Measurements from ENCODE around the gene MCHR1.

- TF ChIP-seq EGR1 (IDR thresholded peaks at IDR 0.05; ENCODE audit: low read depth) (no peak), CTCF (IDR thresholded peaks at IDR 0.05 in 2 of 3, conservative IDR thresholded peaks at IDR 0.05 in 1 of 3; ENCODE audit: borderline replicate concordance in 1 of 3, insufficient read depth in 1 of 3, low read depth in 2 of 3, low read length in 2 of 3) (no peak), POLR2A (IDR thresholded peaks at IDR 0.05; ENCODE audit: borderline replicate concordance, extremely low read depth, insufficient read depth, insufficient read length) (no peak), RAD21 (IDR thresholded peaks at IDR 0.05; ENCODE audit: low read depth) (no peak), POLR2AphosphoS5 (IDR thresholded peaks at IDR 0.05; ENCODE audit: low read depth, low read length) (no peak)
- TF ChIP-seq, protein P1, sequence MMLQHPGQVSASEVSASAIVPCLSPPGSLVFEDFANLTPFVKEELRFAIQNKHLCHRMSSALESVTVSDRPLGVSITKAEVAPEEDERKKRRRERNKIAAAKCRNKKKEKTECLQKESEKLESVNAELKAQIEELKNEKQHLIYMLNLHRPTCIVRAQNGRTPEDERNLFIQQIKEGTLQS (IDR thresholded peaks at IDR 0.05), result no peak
Measured at GRCh38 chr22:40673017-40673416, 6.3 kb upstream of the MCHR1 start.
